ENCODE results near the gene EIF5.

The EIF5 gene

DNA sequence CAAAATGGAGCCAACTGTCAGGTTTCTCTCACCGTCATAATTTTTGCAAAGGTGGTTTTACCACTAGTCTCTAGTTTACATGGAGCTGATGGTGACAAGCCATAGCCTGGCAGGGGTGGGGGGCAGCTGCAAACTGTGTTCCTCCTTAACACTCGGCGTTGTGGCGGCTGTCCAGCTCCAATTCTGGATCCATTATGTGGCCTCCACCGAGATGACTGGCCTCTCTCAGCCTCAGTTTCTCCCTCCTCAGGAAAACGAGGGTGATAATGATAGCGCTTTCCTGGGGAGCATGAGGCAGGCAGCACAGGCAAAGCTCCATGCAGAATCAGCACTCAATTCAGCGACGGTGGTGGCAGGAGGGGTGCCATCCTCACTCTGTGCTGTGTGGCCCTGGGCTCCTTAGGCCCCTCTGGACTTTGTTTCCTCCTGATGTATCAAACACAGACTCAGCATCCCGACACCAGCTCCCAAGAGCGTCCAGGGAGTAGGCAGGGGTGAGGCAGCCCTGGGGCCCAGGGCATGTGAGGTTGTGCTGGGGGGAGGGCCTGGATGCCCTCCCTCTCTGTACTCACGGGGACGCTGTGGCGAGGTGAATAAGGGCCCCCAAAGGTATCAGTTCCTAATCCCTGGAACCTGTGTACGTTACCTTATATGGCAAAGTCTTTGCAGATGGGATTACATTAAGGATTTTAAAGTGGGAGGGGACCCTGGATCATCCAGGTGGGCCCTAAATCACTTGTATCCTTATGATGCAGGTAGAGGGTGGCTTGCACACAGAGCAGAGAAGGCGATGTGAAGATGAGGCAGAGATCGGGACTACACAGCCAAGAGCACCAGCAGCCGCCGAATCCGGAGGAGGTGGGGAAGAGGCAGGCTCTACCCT, 46.8 kb upstream of the EIF5 start:
- Histone ChIP-seq H3K36me3 (ENCODE audit: control insufficient read depth in 2 of 2, insufficient read depth in 1 of 2, low read length in 2 of 2) (no peaks in the 10 kb centered on the region), H3K4me3 (ENCODE audit: low read depth, low read length) (no peak overlapping the region), H3K4me1 (ENCODE audit: control insufficient read depth, insufficient read depth, low read length) (no peaks in the 10 kb centered on the region), H3K27ac (ENCODE audit: extremely low read depth, low read depth, low read length) (no peak overlapping the region), H3K9me3 (ENCODE audit: control insufficient read depth, insufficient read depth, low read depth, low read length) (no peaks in the 10 kb centered on the region)
- POLR2A ChIA-PET = interaction anchor here (0.5 to 0.7 kb wide), 2 partner anchors 59 to 102 kb away, joined by 3 to 6 read pairs; no protein-coding TSS in a partner anchor
- no peak for TF ChIP-seq ZNF391 (tag by site-specific recombination; IDR thresholded peaks at IDR 0.05; ENCODE audit: borderline replicate concordance, low read depth)
- TF ChIP-seq, protein P1, sequence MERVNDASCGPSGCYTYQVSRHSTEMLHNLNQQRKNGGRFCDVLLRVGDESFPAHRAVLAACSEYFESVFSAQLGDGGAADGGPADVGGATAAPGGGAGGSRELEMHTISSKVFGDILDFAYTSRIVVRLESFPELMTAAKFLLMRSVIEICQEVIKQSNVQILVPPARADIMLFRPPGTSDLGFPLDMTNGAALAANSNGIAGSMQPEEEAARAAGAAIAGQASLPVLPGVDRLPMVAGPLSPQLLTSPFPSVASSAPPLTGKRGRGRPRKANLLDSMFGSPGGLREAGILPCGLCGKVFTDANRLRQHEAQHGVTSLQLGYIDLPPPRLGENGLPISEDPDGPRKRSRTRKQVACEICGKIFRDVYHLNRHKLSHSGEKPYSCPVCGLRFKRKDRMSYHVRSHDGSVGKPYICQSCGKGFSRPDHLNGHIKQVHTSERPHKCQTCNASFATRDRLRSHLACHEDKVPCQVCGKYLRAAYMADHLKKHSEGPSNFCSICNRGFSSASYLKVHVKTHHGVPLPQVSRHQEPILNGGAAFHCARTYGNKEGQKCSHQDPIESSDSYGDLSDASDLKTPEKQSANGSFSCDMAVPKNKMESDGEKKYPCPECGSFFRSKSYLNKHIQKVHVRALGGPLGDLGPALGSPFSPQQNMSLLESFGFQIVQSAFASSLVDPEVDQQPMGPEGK (tag by site-specific recombination; IDR thresholded peaks at IDR 0.05) = no peak
- no peak for TF ChIP-seq ZNF157 (tag by site-specific recombination; IDR thresholded peaks at IDR 0.05)
- TF ChIP-seq REPIN1 (tag by site-specific recombination; IDR thresholded peaks at IDR 0.05; ENCODE audit: low read depth) = no peak
- CTCF ChIA-PET = interaction anchor here (1.0 kb wide), 1 partner anchor 183 kb away, joined by 3 read pairs; no protein-coding TSS in a partner anchor

DNA sequence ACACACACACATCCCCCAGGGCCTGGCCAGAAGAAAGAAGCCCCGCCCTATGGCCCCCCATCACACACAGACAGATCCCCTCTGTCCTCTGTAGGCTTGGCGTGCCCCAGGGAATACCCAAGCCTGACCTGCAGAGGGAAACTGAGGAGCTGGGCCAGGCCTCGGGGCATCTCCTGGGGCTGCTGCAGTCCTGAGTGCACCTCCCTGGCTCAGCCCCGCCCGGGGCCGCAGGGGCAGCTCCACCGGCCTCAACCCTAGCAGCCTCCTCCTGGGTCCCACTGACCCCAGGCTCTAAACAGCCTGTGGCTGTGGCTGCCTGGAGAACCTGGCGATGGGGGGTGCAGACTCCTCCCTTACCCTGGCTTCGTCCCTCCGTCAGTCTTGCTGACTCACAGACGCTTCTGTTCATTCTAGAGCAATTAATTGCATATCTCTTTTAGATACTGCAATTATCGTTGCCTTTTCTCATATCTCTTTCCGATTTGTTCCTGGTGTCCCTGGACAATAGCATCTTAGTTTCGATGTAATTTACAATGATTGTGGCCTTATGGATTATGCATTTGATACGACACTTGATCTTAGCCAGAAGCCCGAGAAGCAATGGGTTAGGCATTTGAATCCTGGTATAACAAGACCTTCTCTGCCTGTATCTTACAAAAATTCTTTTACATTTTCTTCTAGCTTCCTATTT, 45.8 kb upstream of the EIF5 start:
- Histone ChIP-seq H3K27ac (ENCODE audit: extremely low read depth, low read depth, low read length) (no peak overlapping the region), H3K4me3 (ENCODE audit: low read depth, low read length) (no peak overlapping the region), H3K4me1 (ENCODE audit: control insufficient read depth, insufficient read depth, low read length) (no peaks in the 10 kb centered on the region), H3K36me3 (ENCODE audit: control insufficient read depth in 2 of 2, insufficient read depth in 1 of 2, low read length in 2 of 2) (no peaks in the 10 kb centered on the region), H3K9me3 (ENCODE audit: control insufficient read depth, insufficient read depth, low read depth, low read length) (no peaks in the 10 kb centered on the region)
- POLR2A ChIA-PET = no interaction called here
- TF ChIP-seq SP7 (tag by site-specific recombination; IDR thresholded peaks at IDR 0.05) = no peak
- TF ChIP-seq ZEB2 (tag by site-specific recombination; IDR thresholded peaks at IDR 0.05) = no peak
- no peak for TF ChIP-seq ZNF521 (tag by site-specific recombination; IDR thresholded peaks at IDR 0.05)
- CTCF ChIA-PET = interaction anchor here (0.6 kb wide), 2 partner anchors 183 to 323 kb away, joined by 4 read pairs; no protein-coding TSS in a partner anchor

DNA sequence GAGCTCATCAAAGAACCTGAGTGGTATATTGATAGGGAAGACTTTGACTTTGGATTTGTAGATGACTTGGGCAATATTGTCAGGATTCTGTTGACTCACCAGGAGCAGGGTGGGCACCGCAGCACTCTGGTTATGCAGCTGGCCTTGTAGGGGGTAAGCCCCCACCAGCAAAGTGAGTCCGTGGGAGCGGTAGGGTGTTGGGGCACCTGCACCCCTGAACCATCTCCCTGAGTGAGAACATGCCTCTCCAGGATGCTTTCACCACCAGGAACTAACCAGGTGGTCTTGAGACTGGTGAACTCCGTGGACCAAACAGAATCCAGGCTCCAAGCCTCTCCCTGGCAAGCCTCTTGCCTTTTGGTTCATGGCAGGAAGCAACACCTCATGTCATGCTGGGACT, 44.0 kb upstream of the EIF5 start:
- POLR2A ChIA-PET = interaction anchor here (0.6 kb wide), 1 partner anchor 159 kb away, joined by 3 read pairs; no protein-coding TSS in a partner anchor
- H3K4me1 ChIP-seq (ENCODE audit: control insufficient read depth, insufficient read depth, low read length) = no peaks in the 10 kb centered on the region
- H3K9me3 ChIP-seq (ENCODE audit: control insufficient read depth, insufficient read depth, low read depth, low read length) = no peaks in the 10 kb centered on the region
- H3K36me3 ChIP-seq (ENCODE audit: control insufficient read depth in 2 of 2, insufficient read depth in 1 of 2, low read length in 2 of 2) = no peaks in the 10 kb centered on the region
- H3K4me3 ChIP-seq (ENCODE audit: low read depth, low read length) = no peak overlapping the region
- CTCF ChIA-PET = interaction anchor here (1.0 to 6.0 kb wide), 4 partner anchors 26 to 315 kb away, joined by 3 to 74 read pairs (median 4); no protein-coding TSS in a partner anchor
- H3K27ac ChIP-seq (ENCODE audit: extremely low read depth, low read depth, low read length) = no peak overlapping the region
- TF ChIP-seq, protein P2, sequence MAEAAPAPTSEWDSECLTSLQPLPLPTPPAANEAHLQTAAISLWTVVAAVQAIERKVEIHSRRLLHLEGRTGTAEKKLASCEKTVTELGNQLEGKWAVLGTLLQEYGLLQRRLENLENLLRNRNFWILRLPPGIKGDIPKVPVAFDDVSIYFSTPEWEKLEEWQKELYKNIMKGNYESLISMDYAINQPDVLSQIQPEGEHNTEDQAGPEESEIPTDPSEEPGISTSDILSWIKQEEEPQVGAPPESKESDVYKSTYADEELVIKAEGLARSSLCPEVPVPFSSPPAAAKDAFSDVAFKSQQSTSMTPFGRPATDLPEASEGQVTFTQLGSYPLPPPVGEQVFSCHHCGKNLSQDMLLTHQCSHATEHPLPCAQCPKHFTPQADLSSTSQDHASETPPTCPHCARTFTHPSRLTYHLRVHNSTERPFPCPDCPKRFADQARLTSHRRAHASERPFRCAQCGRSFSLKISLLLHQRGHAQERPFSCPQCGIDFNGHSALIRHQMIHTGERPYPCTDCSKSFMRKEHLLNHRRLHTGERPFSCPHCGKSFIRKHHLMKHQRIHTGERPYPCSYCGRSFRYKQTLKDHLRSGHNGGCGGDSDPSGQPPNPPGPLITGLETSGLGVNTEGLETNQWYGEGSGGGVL (tag by site-specific recombination; IDR thresholded peaks at IDR 0.05) = no peak
- TF ChIP-seq ZFP3 (tag by site-specific recombination; IDR thresholded peaks at IDR 0.05; ENCODE audit: low read depth) = no peak
- no peak for TF ChIP-seq ZNF777 (tag by site-specific recombination; IDR thresholded peaks at IDR 0.05; ENCODE audit: borderline replicate concordance)
- TF ChIP-seq ZNF19 (tag by site-specific recombination; IDR thresholded peaks at IDR 0.05; ENCODE audit: low read depth) = no peak
- no peak for TF ChIP-seq MZF1 (tag by site-specific recombination; IDR thresholded peaks at IDR 0.05; ENCODE audit: borderline replicate concordance)
- no peak for TF ChIP-seq ZNF16 (tag by site-specific recombination; IDR thresholded peaks at IDR 0.05; ENCODE audit: low read depth)
- no peak for TF ChIP-seq ZNF239 (tag by site-specific recombination; IDR thresholded peaks at IDR 0.05)
- TF ChIP-seq ZNF221 (tag by site-specific recombination; IDR thresholded peaks at IDR 0.05; ENCODE audit: borderline replicate concordance) = no peak
- TF ChIP-seq, protein P3, sequence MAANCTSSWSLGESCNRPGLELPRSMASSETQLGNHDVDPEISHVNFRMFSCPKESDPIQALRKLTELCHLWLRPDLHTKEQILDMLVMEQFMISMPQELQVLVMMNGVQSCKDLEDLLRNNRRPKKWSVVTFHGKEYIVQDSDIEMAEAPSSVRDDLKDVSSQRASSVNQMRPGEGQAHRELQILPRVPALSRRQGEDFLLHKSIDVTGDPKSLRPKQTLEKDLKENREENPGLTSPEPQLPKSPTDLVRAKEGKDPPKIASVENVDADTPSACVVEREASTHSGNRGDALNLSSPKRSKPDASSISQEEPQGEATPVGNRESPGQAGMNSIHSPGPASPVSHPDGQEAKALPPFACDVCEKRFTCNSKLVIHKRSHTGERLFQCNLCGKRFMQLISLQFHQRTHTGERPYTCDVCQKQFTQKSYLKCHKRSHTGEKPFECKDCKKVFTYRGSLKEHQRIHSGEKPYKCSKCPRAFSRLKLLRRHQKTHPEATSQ (tag by site-specific recombination; IDR thresholded peaks at IDR 0.05) = no peak
- no peak for TF ChIP-seq ZNF510 (tag by site-specific recombination; IDR thresholded peaks at IDR 0.05; ENCODE audit: insufficient replicate concordance)
- TF ChIP-seq ZNF394 (tag by site-specific recombination; IDR thresholded peaks at IDR 0.05; ENCODE audit: borderline replicate concordance) = no peak
- no peak for TF ChIP-seq KLF9 (tag by site-specific recombination; IDR thresholded peaks at IDR 0.05; ENCODE audit: low read depth)
- TF ChIP-seq, protein P4, sequence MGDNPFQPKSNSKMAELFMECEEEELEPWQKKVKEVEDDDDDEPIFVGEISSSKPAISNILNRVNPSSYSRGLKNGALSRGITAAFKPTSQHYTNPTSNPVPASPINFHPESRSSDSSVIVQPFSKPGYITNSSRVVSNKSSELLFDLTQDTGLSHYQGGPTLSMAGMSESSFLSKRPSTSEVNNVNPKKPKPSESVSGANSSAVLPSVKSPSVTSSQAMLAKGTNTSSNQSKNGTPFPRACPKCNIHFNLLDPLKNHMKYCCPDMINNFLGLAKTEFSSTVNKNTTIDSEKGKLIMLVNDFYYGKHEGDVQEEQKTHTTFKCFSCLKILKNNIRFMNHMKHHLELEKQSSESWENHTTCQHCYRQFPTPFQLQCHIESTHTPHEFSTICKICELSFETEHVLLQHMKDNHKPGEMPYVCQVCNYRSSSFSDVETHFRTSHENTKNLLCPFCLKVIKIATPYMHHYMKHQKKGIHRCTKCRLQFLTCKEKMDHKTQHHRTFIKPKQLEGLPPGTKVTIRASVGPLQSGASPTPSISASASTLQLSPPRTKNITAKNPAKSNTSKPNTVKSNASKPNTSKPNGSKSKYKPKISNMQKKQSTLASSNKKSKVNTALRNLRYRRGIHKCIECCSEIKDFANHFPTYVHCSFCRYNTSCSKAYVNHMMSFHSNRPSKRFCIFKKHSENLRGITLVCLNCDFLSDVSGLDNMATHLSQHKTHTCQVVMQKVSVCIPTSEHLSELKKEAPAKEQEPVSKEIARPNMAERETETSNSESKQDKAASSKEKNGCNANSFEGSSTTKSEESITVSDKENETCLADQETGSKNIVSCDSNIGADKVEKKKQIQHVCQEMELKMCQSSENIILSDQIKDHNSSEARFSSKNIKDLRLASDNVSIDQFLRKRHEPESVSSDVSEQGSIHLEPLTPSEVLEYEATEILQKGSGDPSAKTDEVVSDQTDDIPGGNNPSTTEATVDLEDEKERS (tag by site-specific recombination; IDR thresholded peaks at IDR 0.05) = no peak
